GM18861 (cell line): Measurements from ENCODE around the gene KIRREL3.

Experiments used
- ATAC-seq: cut with Tn5 transposase; IDR thresholded peaks from one replicate; pipeline ENCODE4 v1.9.1; 2021; ENCODE audit not compliant: unreplicated experiment

The KIRREL3 gene

GRCh38 chr11:126433244-126433846 lies 567.2 kb downstream of the KIRREL3 start:
- no peak for ATAC-seq

DNA sequence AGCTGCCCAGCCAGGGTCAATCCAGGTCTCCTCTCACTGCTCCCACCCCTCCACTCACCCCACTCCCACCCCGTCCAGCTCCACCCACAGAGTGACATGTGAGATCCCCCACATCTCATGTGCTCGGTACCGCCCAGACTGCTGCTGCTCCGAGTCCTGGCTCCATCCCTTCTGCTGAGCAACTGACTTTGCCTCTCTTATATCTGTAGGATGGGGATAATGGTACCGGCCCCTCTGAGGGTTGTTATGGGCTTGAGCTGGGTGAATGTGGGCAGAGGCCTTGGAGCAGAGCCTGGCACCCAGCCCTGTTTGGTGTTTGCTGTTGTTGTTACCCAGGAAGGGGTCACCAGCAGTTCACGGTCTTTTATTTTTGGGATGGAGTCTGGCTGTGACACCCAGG lies 568.0 kb downstream of the KIRREL3 start:
- no peak for ATAC-seq

GRCh38 chr11:126432065-126432461 lies 568.5 kb downstream of the KIRREL3 start:
- no peak for ATAC-seq

DNA sequence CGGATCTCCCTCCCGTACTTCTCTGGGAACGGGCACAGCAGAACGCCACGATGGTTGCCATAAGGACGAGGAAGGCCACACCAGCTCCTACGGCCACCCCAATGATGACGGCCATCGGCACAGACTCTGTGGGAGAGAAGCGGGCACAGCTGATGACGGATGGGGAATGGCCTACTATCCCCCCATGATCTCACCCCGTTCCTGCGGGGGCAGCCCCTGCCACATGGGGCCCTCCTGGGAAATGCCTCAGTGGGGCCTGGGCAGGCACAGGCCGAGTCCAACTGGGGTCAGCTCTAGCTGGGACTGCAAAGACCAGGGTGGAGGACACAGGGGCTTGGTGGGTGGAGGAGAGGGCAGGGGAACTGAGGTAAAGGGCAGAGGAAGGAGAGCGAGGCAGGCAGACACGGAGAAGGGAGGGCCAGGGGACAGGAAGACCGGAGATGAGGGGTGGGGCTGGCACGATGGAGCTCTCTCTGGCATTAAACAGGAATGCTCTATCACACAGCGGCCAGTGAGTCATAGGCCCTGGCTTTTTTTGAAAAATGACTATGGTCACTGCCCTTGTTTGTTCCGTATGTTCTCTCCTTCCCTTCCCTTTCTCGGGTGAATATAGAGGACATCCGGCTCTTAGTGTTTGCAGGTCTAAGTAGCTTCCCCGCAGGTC lies 569.0 kb downstream of the KIRREL3 start:
- no peak for ATAC-seq

DNA sequence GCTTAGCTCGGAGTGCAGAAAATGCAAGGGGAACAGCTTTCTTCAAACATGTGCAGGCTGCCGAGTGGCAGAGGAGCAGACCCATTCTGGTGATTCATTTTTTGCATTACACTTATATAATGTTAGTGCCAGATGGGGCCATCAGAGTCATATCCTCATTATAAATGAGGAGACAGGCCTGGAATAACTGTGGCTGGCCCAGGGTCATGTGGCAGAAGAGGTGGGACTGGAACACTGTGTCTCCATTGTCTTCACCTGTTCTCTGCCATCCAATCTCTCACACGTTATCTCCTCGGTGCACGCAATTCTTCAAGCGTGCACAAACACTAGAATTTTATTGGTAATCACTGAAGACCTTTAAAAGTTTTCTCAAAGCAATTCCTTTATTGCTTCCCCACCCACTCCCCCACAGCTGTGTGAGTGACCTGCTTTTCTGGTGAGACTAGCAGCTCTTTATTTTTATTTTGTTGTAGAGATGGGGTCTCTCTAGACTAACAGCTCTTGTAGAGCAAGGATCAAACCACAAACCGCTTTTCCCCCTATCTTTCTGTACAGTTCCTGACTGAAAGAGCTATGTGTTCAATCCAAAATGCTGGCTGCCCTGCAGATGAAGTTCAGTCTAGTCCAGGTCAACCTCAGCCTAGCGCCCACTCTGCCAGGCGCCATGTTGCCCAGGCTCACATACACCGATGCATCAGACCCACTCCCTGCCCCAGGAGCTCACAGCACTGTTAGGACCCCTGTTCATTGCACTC lies 569.8 kb downstream of the KIRREL3 start:
- ATAC-seq = no peak

DNA sequence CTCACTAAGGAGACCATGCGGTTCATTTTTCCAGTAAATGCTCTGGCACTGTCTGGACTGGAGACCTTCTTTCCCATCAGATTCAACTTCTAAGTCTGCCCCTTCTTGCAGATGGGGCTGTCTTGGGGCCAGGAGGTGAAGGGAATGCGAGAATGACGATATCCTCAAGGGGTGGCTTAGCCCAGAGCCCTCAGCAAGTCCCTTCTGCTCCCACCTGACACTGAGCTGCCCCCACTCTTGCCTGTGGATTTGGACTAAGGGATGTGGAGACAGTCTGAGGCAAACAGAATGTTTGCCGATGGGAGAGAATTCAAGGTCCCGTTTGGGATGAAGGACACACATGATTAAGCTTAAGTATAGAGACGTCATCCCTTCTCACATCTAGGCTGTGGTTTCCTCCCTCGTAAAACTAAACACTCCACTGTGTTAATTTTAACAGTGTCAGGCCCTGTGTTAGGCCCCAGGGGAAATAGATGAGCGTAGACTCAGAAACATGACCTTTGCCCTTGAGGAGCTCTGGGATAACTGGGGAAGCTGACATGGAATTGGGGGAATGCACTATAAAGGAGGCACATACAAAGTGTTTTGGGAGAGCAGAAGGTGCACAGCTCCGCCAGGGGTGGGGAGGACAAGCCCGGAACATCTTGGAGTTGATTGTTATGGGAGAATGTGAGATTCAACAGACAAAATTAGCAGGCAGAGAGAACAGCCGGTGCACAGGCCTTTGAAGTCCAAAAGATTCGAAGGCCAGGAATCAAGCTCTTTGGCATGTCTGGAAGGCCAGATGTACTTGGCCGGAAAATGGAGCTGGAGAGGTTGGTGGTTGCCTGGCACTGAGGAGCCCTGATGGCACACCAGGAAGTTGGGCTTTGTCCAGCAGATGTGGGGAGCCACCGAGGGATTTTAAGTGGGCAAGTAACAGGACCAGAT lies 573.5 kb downstream of the KIRREL3 start:
- peak; percentile 59 for ATAC-seq

DNA sequence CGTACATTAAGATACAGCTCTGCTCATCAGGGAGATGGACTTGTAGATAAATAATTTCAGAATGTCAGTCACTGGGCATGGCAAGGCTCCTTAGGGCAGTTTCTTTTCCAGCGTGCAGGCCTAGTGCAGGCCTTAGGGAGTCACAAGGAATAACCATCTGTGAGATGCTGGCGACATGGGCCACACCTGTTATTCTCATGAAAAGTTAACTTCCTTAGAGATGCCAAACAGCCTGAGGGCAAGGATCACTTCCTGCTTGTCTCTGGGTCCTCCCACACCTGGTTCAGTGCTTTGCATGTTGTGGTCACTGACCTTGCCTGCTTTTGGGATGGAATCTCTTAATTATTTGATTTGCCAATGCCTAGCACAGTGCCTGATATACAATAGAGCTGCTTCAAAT lies 574.5 kb downstream of the KIRREL3 start:
- no peak for ATAC-seq

DNA sequence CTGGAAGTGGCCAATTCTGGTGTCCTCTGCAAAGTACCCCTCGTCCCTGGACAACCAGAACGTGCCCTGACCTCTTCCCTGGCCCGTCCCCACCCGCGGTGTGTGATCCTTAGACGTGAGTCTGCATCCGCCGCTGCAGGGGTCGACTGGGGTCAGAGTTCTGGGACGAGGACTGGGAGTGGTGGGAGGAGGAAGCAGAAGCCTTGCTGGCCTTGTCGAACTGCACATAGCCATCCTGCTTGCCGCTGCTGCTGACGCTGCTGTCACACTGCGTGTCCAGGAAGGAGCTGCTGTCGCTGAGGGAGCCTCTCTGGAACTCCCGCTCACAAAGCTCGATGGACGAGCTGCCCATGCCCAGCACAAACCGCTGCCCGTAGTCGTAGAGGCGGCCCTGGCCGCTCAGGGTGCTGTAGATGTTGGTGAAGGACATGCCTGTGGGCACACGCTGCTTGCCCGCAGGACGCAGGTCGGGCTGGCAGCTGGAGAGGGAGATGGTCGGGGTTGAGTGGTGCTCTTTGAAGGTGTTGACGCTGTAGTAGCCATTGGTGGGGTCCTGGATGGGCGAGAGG lies 576.0 kb downstream of the KIRREL3 start:
- no peak for ATAC-seq

DNA sequence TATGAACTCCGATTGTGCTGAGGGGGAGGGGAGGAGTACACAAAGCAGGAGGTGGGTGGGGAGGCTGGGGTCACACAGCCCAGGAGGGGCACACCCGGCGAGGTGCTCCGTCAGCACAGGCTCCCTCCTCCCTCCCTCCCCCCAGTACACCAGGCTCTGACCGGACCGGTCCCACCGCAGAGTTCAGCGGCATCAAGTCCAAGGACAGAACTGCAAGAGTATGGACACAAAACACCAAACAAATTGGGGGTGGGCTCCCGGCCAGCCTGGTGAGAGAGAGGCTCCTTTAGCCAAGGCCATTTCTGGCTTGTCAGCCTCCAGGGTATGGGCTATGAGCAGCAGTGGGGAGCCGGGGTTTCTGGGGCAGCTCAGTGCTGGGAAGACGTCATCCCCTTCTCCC lies 576.8 kb downstream of the KIRREL3 start:
- no peak for ATAC-seq

DNA sequence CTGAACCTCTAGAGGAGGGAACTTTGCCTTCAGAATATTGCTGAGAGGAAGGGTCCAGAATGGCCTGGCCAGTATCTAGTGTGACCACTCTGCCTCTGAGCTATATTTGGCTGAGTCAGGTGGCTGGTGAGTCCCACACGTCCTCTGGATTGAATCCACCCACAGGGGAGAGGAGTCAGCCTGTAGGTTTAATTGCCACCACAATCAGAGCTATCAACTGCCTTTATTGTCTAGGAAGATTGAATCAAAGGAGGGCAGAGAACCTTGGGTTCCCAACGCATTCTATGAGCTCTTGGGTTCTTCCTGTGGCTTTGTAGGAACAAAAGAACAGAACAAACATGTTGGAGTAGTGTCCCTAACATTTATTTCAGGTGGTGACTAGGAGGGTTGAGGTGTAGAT lies 577.4 kb downstream of the KIRREL3 start:
- ATAC-seq = no peak

DNA sequence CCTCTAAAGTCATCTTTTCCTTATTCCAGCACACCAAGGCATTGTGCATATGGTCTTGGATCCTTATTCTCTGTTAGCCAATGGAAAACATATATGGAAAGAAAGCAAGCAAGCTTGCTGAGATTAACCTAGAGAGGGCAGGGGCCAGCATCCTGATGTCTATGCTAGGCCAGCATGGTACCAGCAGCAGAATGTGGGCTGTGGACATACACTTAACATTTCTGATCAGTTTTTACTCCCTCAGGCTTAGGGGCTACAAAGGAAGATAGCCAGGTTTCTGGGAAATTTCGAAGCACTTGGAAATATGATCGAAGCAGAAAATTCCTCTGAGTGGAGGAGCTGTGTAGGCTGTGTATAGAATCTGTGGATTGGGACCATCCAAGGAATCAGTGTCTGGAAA lies 578.1 kb downstream of the KIRREL3 start:
- no peak for ATAC-seq

- no peak for ATAC-seq
Measured at GRCh38 chr11:126421271-126421671, 579.3 kb downstream of the KIRREL3 start.

DNA sequence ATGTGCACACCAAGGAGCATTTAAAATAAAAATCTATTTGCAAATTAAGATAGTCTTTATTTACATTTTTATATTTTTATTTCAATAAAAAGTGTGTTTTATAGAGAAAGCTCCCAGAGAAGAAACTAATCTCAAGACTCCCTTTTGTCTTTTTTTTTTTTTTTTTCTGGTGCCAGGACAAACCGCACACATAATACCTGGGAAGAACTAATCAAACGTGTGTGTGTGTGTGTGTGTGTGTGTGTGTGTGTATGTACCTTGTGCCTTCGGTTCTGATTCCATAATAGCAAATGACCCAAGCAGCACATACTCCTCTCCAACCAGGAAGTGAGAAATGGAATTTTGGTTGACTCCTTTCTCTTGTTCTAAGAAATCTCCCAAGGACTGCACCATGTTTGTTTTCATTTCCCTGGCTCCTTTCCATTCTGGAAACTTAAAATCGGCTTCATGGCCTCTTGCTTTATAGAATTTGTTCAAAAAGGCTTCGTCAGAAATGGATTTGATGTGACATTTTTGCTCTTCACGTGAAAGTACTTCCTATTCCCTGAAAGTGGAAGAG lies 579.8 kb downstream of the KIRREL3 start:
- ATAC-seq = no peak

DNA sequence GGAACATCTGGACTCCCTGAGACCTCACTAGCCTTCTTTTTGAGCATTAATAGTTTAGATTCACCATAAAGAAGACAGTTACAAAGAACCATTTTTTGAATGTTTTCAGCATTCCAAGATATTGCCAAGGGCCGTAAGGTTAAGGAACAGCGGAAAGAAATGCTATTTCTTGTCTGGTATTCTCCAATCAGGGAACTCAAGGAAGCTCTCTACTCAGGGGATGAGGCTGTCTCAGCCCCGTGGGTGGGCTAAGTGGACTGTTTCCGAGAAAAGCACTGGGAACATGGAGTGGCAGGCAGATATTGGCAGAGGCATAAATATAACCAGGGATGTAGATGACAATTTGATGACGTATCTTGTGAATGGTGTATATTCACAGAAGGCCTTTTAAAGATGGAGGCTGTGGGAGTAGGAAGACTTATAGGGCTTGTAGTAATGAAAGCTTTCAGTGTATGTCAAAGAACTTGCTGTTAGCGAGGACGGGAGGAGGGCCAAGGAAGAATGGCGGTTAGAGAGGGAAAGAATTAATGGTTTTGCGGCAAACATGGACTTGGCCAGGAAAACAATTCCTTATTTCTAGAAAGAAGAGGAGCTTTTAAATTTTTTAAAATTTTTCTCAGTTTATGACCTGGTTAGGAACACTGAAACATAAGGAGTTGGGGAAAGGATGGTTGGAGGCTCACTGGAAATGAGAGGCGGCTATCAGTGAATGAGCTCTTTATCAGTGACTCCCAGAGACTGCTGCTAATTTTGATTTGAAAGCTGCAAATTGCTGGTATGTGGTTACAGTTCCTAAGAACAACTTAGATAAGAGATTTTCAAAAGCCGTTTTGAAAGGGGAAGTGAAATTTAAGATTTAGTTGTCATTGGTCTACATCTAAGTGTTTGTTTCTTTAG lies 580.5 kb downstream of the KIRREL3 start:
- ATAC-seq = peak; percentile 90

DNA sequence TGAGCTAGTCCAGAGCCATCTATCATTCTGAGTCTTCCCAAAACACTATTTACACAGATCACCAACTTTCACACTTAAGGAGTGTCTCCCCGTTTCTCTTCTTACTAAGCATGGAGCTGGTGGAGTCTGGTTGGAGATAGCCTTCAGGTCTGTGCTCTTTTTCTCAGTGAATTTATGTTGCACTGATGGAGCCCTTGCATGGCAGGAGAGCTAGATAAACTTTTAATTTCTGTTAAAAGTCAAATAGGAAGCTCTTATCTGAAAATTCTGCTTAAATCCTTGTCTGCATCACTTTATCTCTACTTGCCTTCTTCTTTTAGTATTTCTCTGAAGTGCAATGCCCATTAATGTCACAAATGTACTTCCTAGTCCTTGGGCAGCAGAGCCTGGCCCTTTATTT lies 581.7 kb downstream of the KIRREL3 start:
- no peak for ATAC-seq

- ATAC-seq = no peak
Measured at GRCh38 chr11:126417091-126417862, 583.3 kb downstream of the KIRREL3 start.

- ATAC-seq = peak; percentile 68
Measured at GRCh38 chr11:126416542-126417090, 584.0 kb downstream of the KIRREL3 start.

DNA sequence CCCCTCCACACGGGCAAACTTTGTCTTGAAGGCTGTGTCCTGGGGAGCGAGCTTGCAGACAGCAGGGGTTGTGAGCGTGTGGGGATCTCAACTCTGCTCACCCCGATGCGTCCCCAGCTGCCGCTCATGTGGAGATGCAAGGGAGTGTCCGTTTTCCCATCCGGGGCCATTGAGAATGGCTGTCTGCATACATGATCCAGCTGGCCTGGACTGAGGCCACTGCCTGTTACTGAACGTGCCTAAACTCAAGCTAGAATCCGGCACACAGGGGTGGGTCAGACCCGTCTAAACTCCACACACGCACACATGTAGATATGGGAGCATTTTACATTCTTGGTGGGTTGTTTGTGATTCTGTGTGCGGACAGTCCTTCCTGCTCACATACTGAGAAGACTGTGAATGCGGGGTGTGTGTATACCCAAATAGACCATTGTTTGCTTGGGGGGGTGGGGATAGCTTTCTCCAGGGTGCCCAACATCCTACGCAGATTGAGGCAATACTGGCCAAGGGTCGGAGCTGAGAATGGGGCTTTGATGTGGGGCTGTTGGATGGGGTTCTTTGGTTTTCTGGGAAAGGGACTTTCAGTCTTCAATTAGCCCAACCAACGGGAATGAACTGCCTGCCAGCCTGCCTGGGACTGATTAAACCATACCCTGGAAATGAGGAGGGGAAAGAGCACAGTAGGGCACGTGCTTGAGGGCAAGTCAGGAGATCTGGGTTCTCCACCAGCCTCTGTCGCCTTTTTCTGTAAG lies 584.7 kb downstream of the KIRREL3 start:
- ATAC-seq = no peak
